Subcutaneous adipose tissue (tissue), 4 donors: ENCODE data around the gene PPP2R5B. TPM values are rescaled to one million over a fixed set of nuclear protein-coding genes. Genes with fewer than 3 reads are reported as not detected.

Source experiments
- CTCF ChIP-seq: fragments of 450-650 bp; IDR thresholded peaks from one replicate; pipeline ENCODE4 v1.5.1; 2016; ENCODE audit warnings: low read depth, mild to moderate bottlenecking, control low read depth, antibody characterized with exemption, moderate library complexity
- total RNA-seq, 4 donors: library from RNA; depleted of rRNA; stranded (reverse); fragments of >200 nt; gene quantifications; one replicate each; pipeline ENCODE4 v1.1.0, GENCODE V29; 2016

PPP2R5B gene
- total RNA-seq, 4 donors from 2014 or later = 8.8 to 19.8 (median 14.3) TPM

- no peak for TF ChIP-seq CTCF
Measured at GRCh38 chr11:64947208-64947814, 22.8 kb downstream of the PPP2R5B start.

- TF ChIP-seq CTCF = no peak
Measured at GRCh38 chr11:64951529-64951928, 27.0 kb downstream of the PPP2R5B start.

GRCh38 chr11:64954201-64954600 is 29.7 kb downstream of the PPP2R5B start:
- no peak for TF ChIP-seq CTCF

DNA sequence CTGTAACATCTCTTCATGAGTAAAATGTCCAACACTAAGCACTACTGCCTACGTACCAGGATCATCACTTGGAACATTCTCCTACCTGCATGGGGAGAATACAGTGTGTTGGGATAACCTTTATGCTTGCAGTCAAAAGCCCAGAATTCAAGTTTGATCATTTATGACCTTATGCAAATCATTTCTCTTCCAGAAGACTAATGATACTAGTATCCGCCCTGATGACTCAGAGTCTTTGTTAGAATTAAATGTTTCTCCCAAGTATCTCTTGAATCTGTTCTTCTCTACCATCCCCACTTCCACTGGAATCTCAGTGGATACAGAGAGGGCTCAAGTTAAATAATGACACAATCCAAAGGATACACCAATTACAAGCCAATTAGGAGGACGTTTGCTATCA is 35.0 kb downstream of the PPP2R5B start:
- no peak for TF ChIP-seq CTCF

- no peak for TF ChIP-seq CTCF
Measured at GRCh38 chr11:64960719-64961118, 36.2 kb downstream of the PPP2R5B start.

DNA sequence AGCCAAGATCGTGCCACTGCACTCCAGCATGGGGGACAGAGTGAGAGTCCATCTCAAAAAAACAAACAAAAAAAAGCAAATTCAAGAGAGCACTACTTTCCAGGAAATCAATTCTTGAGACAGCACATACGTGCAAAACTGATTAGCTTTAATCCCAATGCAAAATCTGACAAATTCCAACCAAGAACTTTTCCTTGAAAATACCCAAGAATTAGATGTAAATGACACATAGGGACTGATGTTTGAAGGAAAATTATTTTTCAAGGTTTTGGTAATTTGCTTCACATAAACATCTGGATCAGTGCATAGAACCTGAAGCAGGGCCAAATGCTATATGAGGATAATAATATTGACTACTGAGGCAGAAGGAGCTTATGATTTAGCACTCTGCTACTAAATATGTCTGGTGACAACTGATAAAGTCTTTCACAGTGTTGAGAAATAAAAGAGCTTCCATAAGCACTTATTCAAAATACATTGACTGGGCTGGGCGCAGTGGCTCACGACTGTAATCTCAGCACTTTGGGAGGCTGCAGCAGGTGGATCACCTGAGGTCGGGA is 38.7 kb downstream of the PPP2R5B start:
- TF ChIP-seq CTCF = no peak

- TF ChIP-seq CTCF = no peak
Measured at GRCh38 chr11:64967375-64967774, 42.9 kb downstream of the PPP2R5B start.
